Measurements from ENCODE around the gene NEDD1.

The NEDD1 gene

DNA sequence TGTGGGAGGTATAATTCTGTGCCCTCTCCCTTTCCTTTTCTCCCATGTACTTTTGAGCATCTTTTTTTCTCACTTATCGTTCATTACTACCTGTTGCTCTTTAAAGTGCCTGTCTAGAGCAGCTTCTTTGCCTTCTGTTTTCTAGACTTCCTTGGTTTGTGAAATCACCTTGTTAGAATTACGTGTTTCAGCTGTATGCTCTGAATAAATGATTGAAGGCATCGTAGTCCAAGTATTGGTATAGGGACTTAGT, 1.3 kb downstream of the NEDD1 start:
- no peak for DNase-seq (ENCODE audit: extremely low spot score)
- ChIA-PET POLR2A (no interaction called here), CTCF (interaction anchor here (1.4 kb wide), 1 partner anchor 9 kb away, joined by 3 read pairs; no protein-coding TSS in a partner anchor)
- TF ChIP-seq, protein P1, sequence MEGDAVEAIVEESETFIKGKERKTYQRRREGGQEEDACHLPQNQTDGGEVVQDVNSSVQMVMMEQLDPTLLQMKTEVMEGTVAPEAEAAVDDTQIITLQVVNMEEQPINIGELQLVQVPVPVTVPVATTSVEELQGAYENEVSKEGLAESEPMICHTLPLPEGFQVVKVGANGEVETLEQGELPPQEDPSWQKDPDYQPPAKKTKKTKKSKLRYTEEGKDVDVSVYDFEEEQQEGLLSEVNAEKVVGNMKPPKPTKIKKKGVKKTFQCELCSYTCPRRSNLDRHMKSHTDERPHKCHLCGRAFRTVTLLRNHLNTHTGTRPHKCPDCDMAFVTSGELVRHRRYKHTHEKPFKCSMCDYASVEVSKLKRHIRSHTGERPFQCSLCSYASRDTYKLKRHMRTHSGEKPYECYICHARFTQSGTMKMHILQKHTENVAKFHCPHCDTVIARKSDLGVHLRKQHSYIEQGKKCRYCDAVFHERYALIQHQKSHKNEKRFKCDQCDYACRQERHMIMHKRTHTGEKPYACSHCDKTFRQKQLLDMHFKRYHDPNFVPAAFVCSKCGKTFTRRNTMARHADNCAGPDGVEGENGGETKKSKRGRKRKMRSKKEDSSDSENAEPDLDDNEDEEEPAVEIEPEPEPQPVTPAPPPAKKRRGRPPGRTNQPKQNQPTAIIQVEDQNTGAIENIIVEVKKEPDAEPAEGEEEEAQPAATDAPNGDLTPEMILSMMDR (IDR thresholded peaks at IDR 0.05; ENCODE audit: control extremely low read depth, extremely low read depth, low read depth, missing control alignments) = no peak

DNA sequence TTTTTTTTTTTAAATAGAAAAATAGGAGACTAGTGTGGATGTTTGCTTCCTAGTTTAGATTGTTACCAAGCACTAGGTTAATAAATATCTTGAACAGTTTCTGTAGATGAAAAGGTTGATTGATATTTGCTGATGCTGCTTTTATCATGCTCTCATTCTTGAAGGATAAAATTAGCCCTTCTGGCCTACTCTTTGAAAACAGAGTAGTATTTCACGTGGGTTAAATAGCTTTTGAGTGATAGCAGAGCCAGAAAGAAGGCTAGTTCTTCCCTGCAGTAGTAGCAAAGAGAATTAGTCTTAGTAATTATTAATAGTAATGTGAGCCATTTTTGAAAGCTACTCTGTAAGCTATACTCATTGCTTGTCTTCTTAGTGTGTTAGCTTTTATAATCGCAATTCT, 5.2 kb downstream of the NEDD1 start:
- TF ChIP-seq, protein P1 (IDR thresholded peaks at IDR 0.05; ENCODE audit: control extremely low read depth, extremely low read depth, low read depth, missing control alignments) = no peak
- CTCF ChIA-PET = interaction anchor here (1.8 kb wide), 1 partner anchor 13 kb away, joined by 4 read pairs; no protein-coding TSS in a partner anchor
- POLR2A ChIA-PET = interaction anchor here (0.6 kb wide), 1 partner anchor 1426 kb away, joined by 4 read pairs; no protein-coding TSS in a partner anchor
- DNase-seq (ENCODE audit: extremely low spot score) = no peak

DNA sequence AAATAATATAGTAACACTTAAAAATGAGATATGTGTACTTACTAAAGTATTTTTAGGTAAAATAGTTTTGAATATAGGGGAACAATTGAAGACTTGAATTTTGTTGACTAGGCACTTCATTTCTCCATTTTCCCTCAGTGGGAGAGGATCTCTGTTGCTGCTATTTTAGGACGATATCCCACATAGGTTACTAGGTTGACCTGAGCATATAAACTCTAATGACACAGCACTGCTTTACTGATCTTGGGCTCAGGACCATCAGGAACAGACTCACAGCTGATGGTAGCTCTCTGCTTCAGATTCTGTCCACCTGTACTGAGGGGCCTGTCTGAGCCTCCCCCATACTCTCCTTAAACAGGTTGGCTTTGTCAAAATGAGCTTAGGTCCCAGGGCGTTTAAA, 5.9 kb downstream of the NEDD1 start:
- CTCF ChIA-PET = interaction anchor here (0.7 to 1.8 kb wide), 4 partner anchors 8 to 15 kb away, joined by 3 to 5 read pairs (median 4); no protein-coding TSS in a partner anchor
- POLR2A ChIA-PET = interaction anchor here (0.6 kb wide), 1 partner anchor 1426 kb away, joined by 4 read pairs; no protein-coding TSS in a partner anchor
- TF ChIP-seq, protein P1 (IDR thresholded peaks at IDR 0.05; ENCODE audit: control extremely low read depth, extremely low read depth, low read depth, missing control alignments) = no peak
- DNase-seq (ENCODE audit: extremely low spot score) = no peak

DNA sequence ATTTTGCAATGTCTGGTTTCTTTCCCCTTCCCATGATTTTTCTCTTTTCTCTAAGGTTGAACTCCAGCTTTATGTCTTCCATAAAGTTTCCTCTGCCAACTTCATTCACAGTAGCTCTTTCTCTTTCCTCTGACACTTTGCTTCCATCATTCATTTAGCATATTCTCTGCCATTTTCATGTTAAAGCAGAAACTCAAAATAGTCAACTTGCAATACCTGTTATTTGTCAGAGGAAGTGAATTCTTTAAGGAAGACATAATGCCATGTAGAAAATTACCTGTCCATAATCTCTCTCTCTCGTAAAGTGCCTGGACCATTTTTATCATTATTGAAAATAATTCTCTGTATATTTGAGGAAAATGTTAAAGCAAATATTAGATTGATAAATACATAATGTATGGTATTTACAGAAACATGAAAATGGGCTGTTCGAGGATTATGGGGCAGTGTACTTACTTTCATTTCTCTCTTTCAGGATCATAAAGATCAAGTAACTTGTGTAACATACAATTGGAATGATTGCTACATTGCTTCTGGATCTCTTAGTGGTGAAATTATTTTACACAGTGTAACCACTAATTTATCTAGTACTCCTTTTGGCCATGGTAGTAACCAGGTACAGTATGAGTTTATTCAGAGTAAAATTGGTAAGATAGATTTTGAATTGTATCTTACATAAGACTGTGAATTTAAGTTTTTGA, 12.6 kb downstream of the NEDD1 start:
- TF ChIP-seq, protein P1 (IDR thresholded peaks at IDR 0.05; ENCODE audit: control extremely low read depth, extremely low read depth, low read depth, missing control alignments) = no peak
- no peak for DNase-seq (ENCODE audit: extremely low spot score)
- CTCF ChIA-PET = interaction anchor here (1.4 kb wide), 2 partner anchors 9 to 10 kb away, joined by 3 to 4 read pairs; no protein-coding TSS in a partner anchor
- POLR2A ChIA-PET = no interaction called here

DNA sequence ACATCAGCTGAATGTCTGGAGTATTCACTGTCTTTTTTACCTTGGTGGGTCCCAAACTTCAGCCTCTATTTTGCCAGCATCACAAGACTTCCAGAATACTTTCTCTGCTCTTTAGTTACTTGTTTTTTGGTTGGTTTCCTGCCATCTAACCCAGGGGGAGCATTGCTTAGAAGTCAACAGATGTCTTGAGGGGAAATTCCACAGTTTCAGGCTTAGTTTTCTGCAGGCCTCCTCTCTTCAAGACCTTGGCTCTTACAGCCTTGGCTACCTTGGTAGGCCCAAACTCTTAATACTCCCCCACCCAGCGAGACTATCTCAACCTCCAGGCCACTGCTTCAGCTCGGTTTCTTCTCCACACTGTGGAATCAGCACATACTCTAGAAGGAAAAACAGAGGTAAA, 41.7 kb downstream of the NEDD1 start:
- TF ChIP-seq, protein P1 (IDR thresholded peaks at IDR 0.05; ENCODE audit: control extremely low read depth, extremely low read depth, low read depth, missing control alignments) = no peak
- CTCF ChIA-PET = interaction anchor here (1.6 kb wide), 1 partner anchor 12 kb away, joined by 6 read pairs; no protein-coding TSS in a partner anchor
- no peak for DNase-seq (ENCODE audit: extremely low spot score)
- POLR2A ChIA-PET = no interaction called here

DNA sequence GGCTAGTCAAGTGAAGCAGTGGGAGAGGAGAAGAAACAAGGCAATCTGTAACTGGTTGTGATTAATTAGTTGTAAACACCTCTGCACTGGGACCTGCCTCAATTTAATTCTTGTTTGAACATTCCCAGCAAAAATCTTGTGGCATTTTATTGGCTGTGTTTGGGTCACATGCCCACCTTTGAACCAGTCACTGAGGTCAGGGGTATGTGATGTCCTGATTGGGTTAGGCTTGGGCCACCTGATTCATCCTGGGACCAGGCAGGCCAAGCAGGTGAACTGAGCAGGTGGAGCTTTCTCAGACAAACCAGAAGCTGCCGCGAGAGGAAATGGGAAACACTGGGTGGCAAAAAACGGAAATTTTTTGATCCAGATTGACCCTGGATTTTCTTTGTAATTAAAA, 72.5 kb downstream of the NEDD1 start:
- DNase-seq (ENCODE audit: extremely low spot score) = no peak
- CTCF ChIA-PET = interaction anchor here (1.2 to 1.7 kb wide), 3 partner anchors 9 to 400 kb away, joined by 3 to 5 read pairs (median 4); no protein-coding TSS in a partner anchor
- TF ChIP-seq, protein P1 (IDR thresholded peaks at IDR 0.05; ENCODE audit: control extremely low read depth, extremely low read depth, low read depth, missing control alignments) = no peak
- POLR2A ChIA-PET = no interaction called here
